Measurements from ENCODE around the gene GNLY. TPM values are rescaled to one million over a fixed set of nuclear protein-coding genes. Genes with fewer than 3 reads are reported as not detected.

The GNLY gene
- total and polyA plus RNA-seq, 2 of the 4 experiments (the other 2 are of a cell fraction): not detected

DNA sequence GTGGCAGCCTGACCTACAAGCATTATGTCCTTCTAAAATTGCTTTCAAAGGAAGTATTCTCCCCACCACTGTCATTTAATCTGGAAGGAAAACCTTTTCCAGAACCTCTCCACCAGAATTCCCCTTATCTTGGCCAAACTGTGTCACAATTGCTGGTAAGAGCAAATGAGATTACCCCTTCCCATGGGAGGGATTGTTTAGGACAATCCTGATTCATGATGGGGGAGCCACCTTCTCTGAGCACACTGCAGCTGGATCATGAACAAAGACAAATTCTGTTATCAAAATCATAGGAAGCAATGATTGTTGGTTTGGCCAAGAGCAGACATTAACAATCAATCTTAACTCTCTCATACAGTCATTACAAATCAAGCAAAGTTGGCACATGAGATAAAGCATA is 41.5 kb downstream of the GNLY start:
- Histone ChIP-seq H3K9ac (ENCODE audit: low read depth, low read length) (no peak overlapping the region), H4K91ac (ENCODE audit: insufficient read depth, low read depth, low read length) (peak overlapping the region; percentile 39; the same call in 1 of the 2 replicates), H3K36me3 (ENCODE audit: control insufficient read depth, insufficient read depth, low read length) (no peaks in the 10 kb centered on the region), H2BK15ac (ENCODE audit: low read depth, low read length) (0 out of 3 replicates have a peak overlapping the region, but pooled peaks have one; percentile 30), H2BK5ac (ENCODE audit: low read depth, low read length, poor library complexity, severe bottlenecking) (no peak overlapping the region), H3K9me3 (ENCODE audit: control insufficient read depth, insufficient read depth, low read length) (no peaks in the 10 kb centered on the region), H2BK120ac (ENCODE audit: low read depth, low read length) (peak overlapping the region; percentile 6; the same call in 1 of the 2 replicates), H2AFZ (replicated peaks; ENCODE audit: low read length, poor library complexity) (no peak overlapping the region), H3K27me3 (ENCODE audit: control insufficient read depth, insufficient read depth, low read length) (no peaks in the 10 kb centered on the region), H3K14ac (replicated peaks; ENCODE audit: low read depth, low read length) (peak overlapping the region; percentile 51; the same call in 1 of the 2 replicates), H3K27ac (ENCODE audit: insufficient read depth, low read length) (no peak overlapping the region), H3K4me2 (ENCODE audit: low read depth, low read length) (no peak overlapping the region), H2BK20ac (ENCODE audit: low read depth, low read length) (peak overlapping the region; percentile 12; the same call in 1 of the 2 replicates), H3K9me1 (ENCODE audit: insufficient read depth, low read length) (peaks cover 6% of the 10 kb centered on the region; the same call in 1 of the 2 replicates), H2AK9ac (replicated peaks; ENCODE audit: low read depth, low read length, poor library complexity) (no peak overlapping the region), H3K79me1 (ENCODE audit: low read depth in 1 of 2, low read length in 2 of 2) (no peaks in the 10 kb centered on the region), H3K56ac (ENCODE audit: extremely low read depth, insufficient read depth, low read length) (no peak overlapping the region), H3K23ac (ENCODE audit: low read depth, low read length) (no peak overlapping the region), H4K20me1 (ENCODE audit: insufficient read depth, low read length) (no peaks in the 10 kb centered on the region), H4K8ac (ENCODE audit: low read depth in 2 of 2, low read length in 2 of 2) (no peak overlapping the region), H4K5ac (ENCODE audit: low read depth, low read length) (no peak overlapping the region), H3K4me3 (ENCODE audit: insufficient read depth, low read depth, low read length) (no peak overlapping the region), H3K18ac (ENCODE audit: low read depth, low read length) (no peak overlapping the region), H2AK5ac (ENCODE audit: low read depth, low read length) (peak overlapping the region; percentile 83), H3K4ac (ENCODE audit: low read depth, low read length) (no peak overlapping the region), H3K4me1 (ENCODE audit: control insufficient read depth, insufficient read depth, low read length) (peaks cover 9% of the 10 kb centered on the region)
- BruUV-seq (replicated peaks): no TSS peak
- ATAC-seq (ENCODE audit: low read depth) (no peak), DNase-seq (no peak)
- intact Hi-C loops (cut with micrococcal nuclease): no loop called here
- TF ChIP-seq MXI1 (IDR thresholded peaks at IDR 0.05; ENCODE audit: borderline replicate concordance, low read depth, low read length) (no peak), RCOR1 (IDR thresholded peaks at IDR 0.05; ENCODE audit: insufficient replicate concordance, low read length) (no peak), NFE2L2 (IDR thresholded peaks at IDR 0.05; ENCODE audit: low read depth, low read length) (no peak), CEBPB (IDR thresholded peaks at IDR 0.05; ENCODE audit: low read depth, low read length) (no peak), RFX5 (IDR thresholded peaks at IDR 0.05; ENCODE audit: low read depth, low read length) (no peak), MAZ (IDR thresholded peaks at IDR 0.05; ENCODE audit: borderline replicate concordance, low read depth, low read length) (no peak), SMC3 (IDR thresholded peaks at IDR 0.05; ENCODE audit: low read depth, low read length) (no peak), FOS (IDR thresholded peaks at IDR 0.05; ENCODE audit: low read depth, low read length) (no peak), BHLHE40 (IDR thresholded peaks at IDR 0.05; ENCODE audit: low read depth, low read length) (no peak), CHD1 (IDR thresholded peaks at IDR 0.05; ENCODE audit: low read depth, low read length) (no peak)
- TF ChIP-seq, protein P1, sequence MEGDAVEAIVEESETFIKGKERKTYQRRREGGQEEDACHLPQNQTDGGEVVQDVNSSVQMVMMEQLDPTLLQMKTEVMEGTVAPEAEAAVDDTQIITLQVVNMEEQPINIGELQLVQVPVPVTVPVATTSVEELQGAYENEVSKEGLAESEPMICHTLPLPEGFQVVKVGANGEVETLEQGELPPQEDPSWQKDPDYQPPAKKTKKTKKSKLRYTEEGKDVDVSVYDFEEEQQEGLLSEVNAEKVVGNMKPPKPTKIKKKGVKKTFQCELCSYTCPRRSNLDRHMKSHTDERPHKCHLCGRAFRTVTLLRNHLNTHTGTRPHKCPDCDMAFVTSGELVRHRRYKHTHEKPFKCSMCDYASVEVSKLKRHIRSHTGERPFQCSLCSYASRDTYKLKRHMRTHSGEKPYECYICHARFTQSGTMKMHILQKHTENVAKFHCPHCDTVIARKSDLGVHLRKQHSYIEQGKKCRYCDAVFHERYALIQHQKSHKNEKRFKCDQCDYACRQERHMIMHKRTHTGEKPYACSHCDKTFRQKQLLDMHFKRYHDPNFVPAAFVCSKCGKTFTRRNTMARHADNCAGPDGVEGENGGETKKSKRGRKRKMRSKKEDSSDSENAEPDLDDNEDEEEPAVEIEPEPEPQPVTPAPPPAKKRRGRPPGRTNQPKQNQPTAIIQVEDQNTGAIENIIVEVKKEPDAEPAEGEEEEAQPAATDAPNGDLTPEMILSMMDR (conservative IDR thresholded peaks at IDR 0.05; ENCODE audit: low read depth, low read length): no peak
- TF ChIP-seq, protein P2, sequence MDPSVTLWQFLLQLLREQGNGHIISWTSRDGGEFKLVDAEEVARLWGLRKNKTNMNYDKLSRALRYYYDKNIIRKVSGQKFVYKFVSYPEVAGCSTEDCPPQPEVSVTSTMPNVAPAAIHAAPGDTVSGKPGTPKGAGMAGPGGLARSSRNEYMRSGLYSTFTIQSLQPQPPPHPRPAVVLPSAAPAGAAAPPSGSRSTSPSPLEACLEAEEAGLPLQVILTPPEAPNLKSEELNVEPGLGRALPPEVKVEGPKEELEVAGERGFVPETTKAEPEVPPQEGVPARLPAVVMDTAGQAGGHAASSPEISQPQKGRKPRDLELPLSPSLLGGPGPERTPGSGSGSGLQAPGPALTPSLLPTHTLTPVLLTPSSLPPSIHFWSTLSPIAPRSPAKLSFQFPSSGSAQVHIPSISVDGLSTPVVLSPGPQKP (IDR thresholded peaks at IDR 0.05; ENCODE audit: borderline replicate concordance, low read depth, low read length): no peak
- dilution Hi-C loops (cut with HindIII; ENCODE audit: low sequenced_read_pairs, unreplicated experiment): no loop called here
- CTCF ChIA-PET: interaction anchor here (0.5 to 1.3 kb wide), 2 partner anchors 14 to 83 kb away, joined by 3 to 8 read pairs; no protein-coding TSS in a partner anchor
- POLR2A ChIA-PET (ENCODE audit: unreplicated experiment): no interaction called here
- in situ Hi-C loops (cut with MboI; ENCODE audit: low sequenced_read_pairs): loop anchor here (5.0 kb wide), 1 partner anchor 77 kb away; no protein-coding TSS in a partner anchor

Data from IMR-90 (cell line).